IPS-NIHi11 (cell line): Measurements from ENCODE around the gene RPRD1B.
"Not testable (repeated sequence)": the region's sequence is repeated elsewhere in the genome, so short reads cannot be mapped to it uniquely, and the experiment has no call there.

Experiments used
- DNase-seq: peaks from one replicate; pipeline ENCODE4 v3.0.0; 2012; ENCODE audit warnings: mixed read lengths, low spot score

Gene RPRD1B

DNA sequence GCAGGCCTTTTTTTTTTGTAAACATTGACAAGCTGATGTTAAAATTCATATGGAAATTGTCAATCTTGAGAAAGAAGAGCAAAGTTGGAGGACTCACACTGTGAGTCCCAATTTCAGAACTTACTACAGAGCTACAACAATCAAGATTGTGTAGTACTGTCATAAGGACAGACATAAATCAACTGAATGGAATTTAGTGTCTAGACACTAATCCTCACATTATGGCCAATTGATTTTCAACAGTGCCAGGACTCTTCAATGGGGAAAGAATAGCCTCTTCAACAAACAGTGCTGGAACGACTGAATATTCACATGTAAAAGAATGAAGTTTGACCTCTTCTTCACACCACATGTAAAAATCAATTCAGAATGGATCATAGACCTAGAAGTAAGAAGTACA lies 70.7 kb downstream of the RPRD1B start:
- no peak for DNase-seq

DNA sequence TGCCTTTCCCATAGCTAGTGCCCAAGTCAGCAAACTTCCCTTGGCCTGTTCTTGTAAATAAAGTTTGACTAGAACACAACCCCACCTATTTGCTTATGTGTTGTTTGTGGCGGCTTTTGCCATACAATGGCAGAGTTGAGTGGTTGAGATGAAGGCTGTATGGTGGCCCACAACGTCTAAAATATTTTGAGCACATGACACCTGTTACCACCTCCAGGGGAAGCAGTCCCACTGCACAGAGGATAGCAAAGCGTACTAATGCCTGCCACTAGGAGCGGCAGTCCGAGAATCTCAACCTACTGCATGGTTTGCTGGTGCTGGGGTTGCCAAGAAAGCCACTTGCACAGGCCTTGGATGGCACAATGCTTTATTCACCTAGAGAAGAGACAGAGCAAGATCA lies 72.9 kb downstream of the RPRD1B start:
- no peak for DNase-seq

DNA sequence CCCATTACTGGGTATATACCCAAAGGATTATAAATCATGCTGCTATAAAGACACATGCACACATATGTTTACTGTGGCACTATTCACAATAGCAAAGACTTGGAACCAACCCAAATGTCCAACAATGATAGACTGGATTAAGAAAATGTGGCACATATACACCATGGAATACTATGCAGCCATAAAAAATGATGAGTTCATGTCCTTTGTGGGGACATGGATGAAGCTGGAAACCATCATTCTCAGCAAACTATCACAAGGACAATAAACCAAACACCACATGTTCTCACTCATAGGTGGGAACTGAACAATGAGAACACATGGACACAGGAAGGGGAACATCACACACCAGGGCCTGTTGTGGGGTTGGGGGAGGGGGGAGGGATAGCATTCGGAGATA lies 73.8 kb downstream of the RPRD1B start:
- not testable (repeated sequence) for DNase-seq

DNA sequence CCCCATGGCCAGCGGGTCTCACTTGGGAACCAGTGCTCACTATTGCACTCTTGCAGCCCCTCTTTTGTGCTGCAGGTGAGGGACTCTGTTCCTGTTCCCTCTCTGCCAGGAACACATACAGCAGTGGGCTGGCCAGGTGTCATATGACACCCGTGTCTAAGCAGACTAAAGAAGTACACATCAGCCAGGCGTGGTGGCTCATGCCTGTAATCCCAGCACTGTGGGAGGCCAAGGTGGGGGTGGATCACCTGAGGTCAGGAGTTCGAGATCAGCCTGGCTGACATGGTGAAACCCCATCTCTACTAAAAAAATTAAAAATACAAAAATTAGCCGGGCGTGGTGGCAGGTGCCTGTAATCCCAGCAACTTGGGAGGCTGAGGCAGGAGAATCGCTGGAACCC lies 74.4 kb downstream of the RPRD1B start:
- not testable (repeated sequence) for DNase-seq

DNA sequence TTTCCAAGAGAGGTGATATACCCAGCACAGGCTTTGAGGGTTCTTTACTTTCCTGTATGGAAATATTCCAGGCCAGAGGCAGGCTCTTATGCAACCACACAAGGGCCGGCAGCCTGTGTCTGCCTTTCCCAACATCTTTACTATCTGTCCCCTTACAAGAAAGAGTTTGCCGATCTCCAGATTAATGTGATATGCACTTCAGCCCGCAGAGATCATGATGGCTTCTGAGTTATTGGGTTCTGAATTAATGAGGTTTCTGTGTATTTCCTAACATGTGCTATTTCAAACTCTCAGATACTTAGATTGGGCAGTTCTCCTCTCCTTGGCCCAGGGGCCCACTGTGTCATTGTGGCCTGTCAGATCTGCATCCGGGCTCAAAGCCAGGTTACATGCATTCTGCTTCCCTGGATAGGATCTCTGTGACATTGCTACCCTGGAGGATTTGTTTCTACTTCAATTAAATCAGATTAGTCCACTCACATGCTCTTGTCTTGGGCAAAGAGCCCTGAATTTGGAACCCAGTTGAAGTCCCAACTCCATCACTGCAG lies 75.0 kb downstream of the RPRD1B start:
- DNase-seq, result no peak

DNA sequence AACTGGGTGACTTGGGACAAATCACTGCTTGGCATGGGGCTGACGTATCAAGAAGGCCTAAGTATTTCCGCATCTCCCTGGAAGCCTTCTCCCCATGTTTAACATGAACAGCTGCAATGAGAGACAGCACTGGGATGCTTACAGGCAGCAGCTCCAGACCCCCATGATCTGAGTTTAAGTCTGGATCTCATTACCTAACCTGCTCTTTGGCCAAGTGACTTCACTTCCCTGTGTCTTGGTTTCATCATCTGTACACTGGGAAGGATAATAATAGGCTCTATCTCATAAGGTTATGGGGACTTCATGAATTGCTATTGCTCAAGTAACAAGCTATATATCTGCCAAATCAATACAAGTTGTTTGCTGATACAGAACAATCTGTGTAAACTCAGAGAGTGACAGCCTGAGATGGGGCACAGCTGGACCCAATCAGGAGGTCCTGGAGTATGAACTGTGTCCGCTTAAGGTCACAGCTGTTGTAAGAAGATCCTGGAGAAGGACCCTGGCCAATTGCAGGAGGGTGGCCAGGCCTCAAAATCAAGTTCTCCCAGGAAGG lies 75.5 kb downstream of the RPRD1B start:
- no peak for DNase-seq

GRCh38 chr20:38109591-38110524 lies 76.3 kb downstream of the RPRD1B start:
- no peak for DNase-seq

- DNase-seq, result no peak
These were observed 77.1 kb downstream of the RPRD1B start for GRCh38 chr20:38110525-38111178.

GRCh38 chr20:38111366-38112232 lies 78.1 kb downstream of the RPRD1B start:
- DNase-seq, result no peak

DNA sequence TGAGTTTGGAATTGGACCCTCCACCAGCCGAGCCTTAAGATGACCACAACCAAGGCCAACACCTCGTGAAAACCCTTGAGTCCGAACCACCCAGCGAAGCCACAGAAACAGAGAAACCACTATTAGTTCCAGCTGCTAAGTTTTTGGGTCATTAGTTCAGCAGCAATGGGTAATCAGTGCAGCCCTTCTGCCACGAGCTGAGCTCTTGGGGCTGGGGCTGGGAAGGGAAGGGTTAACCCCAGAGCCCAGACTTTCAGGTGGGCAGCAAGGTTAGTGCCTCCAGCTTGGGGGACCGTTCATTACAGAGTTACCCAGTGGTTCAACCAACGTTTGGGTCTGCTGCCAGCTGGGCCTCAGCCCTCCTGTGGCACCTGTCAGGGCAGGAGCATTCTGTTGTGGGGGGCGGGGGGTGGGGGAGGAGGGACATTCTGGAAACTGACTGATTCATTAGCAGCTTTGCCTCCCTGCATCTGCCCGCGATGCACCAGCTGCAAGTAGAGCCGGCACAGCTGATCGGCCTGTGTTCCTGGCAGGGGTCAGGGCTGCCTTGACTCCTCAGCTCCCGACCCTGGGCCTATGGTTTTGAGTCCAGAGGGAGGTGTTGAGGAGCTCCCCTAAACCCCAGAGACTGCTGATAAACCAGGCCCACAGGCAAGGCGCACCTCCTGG lies 78.8 kb downstream of the RPRD1B start:
- DNase-seq, result no peak

GRCh38 chr20:38112930-38113294 lies 79.4 kb downstream of the RPRD1B start:
- DNase-seq, result no peak

DNA sequence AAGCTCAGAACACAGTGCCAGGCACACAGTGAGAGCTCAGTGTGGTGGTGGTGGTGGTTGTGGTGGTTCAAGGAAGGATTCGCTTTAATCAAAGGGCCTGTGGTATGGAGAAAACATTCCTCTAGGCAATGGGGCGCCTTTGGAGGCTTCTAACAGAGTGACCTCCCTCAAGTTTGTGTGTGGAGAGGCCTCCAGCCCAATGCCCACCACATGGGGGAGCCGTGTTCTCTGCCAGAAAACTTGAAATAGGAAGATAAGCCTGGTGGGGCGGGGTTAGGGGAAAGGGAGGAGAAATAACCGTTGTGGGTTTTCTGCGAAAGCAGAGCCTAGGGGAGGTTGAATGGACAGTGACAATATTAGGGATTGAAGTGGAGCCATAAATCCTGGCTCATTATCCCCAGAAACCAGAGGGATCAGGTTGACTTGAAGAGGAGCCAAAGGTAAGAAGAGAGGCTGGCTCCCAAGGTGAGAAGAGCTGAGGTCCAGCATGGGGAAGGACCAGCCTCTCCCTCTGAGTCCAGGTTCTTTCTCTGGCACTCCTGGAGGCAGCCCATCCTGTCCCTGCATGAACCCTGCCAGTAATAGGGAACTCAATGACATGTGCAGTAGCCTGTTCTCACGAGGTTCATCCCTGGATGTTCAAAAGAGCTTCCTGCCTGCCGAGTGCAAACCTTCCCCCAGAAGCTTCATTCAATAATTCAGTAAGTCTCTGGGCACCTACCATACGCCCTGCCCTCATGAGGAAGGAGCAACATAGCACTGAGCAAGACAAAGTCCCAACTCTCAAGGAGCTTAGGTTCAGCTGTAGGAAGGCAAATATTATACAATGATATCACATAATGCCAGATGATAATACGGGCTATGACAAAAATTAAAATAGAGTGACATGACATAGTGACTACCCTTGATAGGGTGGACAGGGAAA lies 80.1 kb downstream of the RPRD1B start:
- DNase-seq, result peak; percentile 71

DNA sequence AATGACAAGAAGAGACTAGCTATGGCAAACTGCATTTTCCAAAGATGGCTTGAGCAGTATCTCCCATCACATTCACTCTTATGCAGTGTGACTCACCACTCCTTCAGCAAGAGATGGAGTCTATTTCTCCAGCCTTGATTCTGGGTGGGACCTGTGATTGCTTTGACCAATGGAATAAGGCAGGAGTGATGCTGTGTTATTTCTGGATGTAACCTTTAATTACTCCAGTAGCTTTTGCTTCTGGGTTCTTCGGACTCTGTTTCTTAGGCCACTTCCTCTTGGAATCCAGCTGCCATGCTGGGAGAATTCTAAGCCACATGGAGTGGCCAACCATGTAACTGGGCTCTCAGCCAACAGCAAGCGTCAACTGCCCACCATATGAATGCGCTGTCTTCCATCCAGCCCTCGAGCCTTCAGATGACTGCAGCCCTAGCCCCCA lies 80.8 kb downstream of the RPRD1B start:
- no peak for DNase-seq

- no peak for DNase-seq
These were observed 81.7 kb downstream of the RPRD1B start for GRCh38 chr20:38115205-38115604.

DNA sequence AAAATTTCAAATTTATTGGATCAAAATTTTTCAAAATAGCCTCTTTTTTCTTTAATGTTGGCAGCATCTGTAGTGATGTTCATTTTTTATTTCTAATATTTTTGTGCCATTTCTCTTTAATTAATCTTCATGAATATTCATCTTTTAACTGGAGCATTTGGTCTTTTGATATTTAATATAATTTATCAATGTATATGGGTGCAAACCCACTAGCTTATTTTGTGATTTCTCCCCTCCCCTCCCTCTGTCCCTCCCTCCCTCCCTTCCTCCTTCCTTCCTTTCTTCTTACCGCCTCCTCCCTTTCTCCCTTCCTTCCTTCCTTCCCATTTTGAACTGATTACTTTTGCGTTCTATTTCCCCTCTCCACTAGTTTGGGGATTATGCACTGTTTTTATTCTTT lies 82.3 kb downstream of the RPRD1B start:
- no peak for DNase-seq

DNA sequence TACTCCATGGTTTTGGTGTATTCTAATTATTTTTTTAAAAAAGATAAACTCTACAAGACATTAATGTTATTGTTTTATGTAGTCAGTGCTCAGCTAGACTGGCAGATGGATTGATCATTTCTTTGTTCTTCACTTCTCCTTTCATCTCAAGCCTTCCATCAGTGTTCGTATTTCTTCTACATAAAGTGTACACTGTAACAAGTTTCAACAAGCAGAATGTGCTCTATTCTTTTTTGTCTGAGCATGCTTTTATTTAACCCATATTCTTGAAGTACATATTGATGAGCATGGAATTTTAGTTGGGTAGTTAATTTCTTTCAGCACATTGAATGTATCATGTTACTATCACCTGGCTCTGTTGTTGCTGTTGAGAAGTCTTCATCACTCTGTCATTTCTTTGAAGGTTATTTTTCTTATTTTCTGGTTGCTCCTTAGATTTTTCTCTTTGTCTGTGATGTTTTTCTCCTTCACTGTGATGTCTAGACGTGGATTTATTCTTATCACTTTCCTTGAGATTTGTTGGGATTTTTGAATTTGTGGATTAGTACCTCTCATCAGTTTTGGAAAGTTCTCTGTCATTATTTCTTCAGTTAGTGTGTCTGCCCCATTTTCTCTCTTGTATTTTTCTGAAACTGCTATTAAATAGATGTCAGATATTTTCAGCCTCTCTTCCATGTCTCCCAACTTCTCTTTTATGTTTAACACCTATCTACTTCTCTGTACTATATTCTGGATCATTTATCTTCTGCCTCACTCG lies 83.0 kb downstream of the RPRD1B start:
- no peak for DNase-seq

- DNase-seq, result no peak
These were observed 83.7 kb downstream of the RPRD1B start for GRCh38 chr20:38117205-38117604.

DNA sequence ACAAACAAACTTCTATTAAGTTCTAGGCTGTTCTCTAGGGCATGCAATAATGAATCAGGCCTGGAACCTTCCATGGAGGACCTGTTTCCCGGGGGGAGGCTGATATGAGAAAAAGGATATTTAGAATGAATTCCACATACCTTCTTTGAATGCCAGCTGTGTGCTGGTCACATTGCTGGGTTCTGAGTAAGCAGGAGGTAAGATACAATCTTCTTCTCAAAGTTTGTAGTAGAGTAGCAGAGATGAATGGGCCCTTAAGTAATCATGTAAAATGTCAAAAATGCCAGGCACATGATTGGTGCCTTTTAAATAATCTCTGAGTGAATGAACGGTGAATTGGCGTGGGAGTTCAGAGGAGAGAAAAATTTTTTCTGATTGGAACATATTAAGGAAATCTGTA lies 84.1 kb downstream of the RPRD1B start:
- DNase-seq, result no peak

- no peak for DNase-seq
These were observed 85.9 kb downstream of the RPRD1B start for GRCh38 chr20:38119446-38119845.

DNA sequence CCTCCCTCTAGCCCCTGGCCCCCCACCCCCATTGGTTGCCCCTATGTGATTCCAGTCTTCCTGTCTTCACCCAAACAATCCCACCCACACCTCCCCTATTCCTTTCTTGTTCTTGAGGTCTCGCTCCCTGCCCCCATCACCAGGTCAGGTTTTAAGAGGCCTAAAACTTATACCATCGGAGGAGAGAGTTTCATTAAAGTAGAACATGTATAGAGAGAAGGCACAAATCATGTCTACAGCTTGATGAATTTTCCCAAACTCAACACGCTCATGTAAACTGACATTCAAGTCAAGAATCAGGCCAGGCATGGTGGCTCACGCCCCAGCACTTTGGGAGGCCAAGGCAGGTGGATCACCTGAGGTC lies 87.1 kb downstream of the RPRD1B start:
- DNase-seq, result no peak
